Glomerular endothelial cell (primary cell): ENCODE data around the gene EML1. TPM values are rescaled to one million over a fixed set of nuclear protein-coding genes. Genes with fewer than 3 reads are reported as not detected.

ENCODE experiments used
- DNase-seq: peaks from one replicate; pipeline ENCODE4 v3.0.0-alpha.2; 2011; ENCODE audit warnings: low read depth, low spot score; ENCODE audit errors: extremely low read depth
- total RNA-seq: library from RNA; depleted of rRNA; stranded (reverse); fragments of >200 nt; gene quantifications from 2 replicates; pipeline ENCODE4 v1.2.3, GENCODE V29; 2015

The EML1 gene, protein sequence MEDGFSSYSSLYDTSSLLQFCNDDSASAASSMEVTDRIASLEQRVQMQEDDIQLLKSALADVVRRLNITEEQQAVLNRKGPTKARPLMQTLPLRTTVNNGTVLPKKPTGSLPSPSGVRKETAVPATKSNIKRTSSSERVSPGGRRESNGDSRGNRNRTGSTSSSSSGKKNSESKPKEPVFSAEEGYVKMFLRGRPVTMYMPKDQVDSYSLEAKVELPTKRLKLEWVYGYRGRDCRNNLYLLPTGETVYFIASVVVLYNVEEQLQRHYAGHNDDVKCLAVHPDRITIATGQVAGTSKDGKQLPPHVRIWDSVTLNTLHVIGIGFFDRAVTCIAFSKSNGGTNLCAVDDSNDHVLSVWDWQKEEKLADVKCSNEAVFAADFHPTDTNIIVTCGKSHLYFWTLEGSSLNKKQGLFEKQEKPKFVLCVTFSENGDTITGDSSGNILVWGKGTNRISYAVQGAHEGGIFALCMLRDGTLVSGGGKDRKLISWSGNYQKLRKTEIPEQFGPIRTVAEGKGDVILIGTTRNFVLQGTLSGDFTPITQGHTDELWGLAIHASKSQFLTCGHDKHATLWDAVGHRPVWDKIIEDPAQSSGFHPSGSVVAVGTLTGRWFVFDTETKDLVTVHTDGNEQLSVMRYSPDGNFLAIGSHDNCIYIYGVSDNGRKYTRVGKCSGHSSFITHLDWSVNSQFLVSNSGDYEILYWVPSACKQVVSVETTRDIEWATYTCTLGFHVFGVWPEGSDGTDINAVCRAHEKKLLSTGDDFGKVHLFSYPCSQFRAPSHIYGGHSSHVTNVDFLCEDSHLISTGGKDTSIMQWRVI
- 33.7 and 42.0 TPM in 2 replicates for total RNA-seq

DNA sequence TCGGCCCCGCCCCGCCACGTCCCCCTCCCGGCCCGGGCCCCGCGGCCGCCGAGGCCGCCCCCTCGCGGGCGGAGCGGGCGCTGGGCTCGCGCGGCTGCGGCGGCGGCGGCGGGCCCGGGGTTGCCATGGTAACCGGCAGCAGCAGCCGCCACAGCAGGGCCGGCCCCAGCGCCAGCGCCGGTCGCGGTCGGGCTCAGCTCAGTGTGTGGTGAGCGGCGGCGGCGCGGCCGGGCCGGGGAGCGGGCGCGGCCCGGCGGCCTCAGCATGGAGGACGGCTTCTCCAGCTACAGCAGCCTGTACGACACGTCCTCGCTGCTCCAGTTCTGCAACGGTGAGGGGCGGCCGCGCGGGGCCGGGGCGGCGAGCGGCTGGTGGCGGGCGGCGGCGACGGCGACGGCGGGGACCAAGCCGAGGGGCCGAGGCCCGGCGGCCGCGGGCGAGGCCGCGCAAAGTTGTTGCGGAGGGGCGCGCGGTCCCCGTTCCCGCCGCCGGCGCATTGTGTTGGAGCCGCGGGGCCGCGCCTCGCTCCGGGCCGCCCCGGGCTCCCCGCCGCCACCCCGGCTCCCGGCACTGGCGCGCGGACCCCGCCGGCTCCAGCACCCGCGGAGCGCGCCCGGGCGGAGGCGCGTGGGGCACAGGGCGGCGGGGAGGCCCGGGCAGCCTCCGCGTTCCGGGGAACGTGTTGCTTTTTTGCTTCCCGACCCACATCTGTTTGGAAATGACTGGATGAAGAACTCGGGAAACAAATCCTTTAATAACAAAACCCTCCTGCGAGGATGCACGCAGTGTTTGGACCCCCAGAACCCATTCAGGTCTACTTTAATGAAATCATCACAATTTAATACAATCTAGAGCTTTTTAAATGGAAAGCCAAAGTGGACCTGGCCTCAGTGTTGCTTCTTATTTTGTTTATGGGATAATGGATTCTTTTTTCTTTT, at the start of gene EML1:
EML1 (plus strand) TSS at position 201 of the 938 bp plus-strand sequence; CDS start at position 265, 64 bp downstream.
- no peak for DNase-seq

DNA sequence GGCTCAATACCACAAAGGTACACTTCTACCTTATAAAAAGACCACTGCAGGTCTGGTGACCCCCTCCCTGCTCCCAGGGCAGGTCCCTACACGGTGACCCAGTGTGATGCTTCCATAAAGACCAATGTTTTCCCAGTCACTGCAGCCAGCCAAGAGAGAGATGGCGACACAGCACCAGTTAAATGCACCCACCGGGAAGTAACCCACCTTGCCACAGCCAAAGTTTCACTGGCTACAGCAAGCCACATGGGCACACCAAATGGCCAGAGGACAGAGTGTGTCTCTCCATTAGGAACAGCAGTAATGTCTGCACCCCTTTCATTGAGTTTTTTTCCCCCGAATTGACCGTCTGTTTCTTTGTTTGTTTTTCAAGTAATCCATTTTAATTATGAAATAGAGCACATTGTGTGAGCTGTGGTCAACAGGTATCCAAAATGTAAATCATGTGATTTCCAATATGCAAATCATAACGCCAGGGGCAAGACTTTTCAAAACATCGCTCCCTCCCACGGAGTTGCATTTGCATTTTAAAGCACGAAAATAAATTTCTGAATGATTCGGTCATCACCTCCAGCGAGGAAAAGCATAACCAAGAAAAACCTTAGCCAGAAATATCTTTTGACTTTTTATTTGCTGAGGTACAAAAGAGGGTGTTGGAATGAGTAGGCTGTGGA, 48.9 kb upstream of the EML1 start:
- DNase-seq, result no peak

DNA sequence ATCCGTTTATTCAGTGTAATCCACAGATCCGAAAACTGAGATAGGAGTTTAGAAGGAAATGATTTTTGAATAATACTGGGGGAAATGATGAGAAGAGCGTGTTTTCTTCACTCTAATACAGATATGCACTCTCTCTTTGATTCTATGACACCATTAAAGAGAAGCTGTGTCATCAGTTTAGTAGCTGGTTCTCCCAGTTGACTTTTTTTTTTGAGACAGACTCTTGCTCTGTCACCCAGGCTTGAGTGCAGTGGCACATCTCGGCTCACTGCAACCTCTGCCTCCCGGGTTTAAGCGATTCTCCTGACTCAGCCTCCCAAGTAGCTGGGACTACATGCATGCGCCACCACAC, 48.4 kb upstream of the EML1 start:
- no peak for DNase-seq

DNA sequence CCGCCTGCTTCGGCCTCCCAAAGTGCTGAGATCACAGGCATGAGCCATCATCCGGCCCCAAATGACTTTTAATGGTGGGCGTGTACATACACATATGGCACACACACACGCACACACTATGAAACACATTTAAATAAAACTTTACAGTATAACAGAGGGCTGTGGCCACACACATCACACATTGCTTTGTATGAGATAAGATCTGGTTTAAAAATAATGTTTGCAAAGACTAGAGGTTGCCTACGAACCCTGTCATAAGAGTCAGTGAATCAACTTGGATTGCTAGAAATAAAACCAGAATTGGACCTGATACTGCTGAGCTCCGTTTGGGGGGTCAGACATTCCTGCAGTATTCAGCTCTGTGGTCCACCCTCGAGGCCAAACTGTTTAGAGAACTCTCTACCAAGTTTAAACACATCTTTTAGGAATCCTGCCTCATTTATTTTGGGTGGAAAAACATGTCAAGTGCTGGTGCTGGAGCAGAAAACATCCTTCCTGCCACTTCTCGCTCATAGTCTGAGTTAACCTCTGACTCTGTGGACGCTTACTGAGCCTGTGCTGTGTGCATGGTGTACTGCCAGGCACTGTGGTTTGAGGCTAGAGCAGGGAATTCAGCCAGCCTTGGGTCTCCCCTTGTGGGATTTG, 47.8 kb upstream of the EML1 start:
- DNase-seq, result no peak

DNA sequence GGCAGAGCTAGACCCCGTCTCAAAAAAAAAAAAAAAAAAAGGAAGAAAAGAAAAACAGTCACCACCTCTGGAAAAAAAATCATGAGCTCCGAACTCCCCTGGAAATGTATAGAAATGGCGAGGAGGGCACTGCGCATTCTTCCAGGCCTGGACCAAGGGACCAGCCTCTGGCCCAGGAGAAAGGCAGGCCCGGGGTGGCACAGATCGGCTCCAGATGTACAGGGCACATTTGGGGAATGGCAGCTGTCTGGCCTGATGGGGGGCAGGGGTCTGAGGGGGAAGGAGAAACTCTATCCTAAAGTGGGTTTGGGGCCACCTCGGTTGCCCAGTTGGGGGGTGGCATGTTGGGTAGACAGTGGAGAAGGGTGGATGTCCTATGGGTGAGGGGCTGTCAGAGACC, 46.0 kb upstream of the EML1 start:
- no peak for DNase-seq

DNA sequence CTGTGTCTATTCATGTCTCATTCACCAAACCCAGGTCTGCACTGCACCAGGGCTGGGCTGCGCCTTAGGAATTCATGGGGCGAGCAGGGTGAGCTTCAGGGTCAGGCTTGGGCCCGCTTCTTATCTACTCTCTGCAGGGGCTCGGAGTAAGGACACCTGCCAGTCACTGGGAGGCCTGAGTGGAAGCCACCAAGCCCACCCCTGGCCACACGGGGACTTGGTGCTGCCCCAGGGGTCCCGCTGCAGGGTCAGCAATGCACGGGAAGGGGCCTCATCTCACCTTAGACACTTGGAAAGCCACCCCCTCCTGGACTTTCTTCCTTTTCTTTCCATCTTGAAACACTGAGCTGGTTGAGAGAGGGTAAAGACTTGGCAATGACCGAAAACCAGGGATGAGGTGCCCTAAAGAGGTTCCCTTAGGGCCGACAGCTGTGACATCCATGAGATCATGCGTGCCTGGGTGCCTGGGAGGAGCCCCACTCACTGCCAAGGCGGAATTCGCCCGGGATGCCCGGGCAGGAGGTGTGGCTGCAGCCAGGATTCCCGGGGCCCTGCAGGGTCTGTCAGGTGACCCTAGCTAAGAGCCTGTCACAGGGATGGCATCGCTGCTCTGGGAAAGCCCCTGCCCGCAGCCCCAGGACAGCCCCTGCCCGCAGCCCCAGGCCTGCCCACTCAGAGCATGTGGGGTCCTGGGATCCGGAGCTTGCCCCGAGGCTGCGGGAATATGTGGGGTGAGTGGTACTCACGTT, 45.5 kb upstream of the EML1 start:
- DNase-seq, result no peak

DNA sequence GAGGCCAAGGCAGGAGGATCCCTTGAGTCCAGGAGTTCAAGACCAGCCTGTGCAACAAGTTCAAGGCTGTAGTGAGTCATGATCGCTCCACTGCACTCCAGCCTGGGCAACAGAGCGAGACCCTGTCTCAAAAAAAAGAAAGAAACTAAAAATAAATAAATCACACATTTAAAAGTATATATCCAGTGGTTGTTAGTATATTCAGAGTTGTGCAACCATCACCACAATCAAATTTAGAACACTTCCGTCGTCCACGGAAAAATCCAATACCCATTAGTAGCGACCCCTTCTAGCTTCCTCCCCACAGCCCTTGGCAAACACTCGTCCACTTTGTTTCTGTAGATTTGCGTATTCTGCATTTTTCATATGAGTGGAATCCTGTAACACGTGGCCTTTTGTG, 44.7 kb upstream of the EML1 start:
- DNase-seq, result no peak

DNA sequence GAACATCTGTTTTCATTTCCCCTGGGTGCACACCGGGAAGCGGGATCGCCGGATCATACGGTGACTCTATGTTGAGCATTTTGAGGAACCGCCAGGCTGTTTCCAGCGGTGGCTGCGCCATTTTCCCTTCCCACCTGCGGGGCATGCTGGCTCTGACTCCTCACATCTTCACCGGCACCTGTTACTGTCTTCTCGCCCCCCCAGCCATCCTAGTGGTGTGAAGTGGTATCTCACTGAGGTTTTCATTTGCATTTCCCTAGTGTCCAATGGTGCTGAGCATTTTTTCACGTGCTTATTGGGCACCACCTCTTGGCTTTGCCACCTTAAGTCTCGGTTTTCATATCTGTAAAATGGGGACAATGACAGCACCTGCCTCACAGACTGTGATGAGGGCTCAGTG, 44.1 kb upstream of the EML1 start:
- no peak for DNase-seq

DNA sequence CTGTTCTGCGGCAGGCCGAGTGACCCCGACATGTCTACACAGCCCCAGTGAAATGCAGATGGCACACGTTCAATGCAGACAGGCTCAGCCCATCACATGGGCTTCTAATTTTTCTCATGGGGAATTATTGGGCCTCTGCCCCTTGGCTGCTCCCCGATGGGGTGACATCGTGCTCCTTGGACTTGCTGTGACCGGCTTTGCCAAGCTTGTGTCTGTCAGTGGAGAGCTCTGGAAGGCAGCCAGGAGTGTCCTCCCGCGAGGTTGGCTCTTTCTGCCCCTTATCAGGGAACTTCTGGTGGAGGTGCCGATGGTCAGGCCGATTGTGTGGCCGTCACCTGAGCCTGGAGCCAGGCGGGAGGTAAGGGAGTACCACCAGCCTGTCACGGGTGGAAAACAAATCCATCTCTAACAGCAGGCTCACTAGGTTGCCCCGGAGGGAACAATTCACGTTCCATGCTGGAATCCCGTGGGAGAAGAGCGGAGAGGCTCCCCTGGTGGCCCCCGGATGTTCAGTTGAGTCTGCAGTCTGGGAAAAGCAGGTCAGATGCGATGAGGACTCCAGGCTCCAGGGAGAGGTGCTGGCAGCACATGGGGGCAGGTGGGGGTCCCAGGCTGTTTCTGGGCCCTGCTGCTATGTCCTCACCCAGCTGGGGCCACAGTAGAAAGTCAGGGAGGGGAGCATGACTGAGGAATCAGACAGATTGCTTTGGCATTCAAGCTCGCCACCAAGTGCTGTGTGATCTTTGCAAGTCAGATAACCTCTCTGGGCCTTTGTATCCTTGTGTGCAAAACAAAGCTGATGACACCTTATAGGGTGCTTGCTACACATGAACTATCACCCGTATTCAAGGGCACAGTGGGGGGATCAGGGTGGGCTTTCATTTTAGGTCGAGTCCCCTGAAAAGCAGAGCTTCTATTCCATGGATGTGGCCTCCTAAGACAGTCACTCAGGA, 43.2 kb upstream of the EML1 start:
- no peak for DNase-seq

DNA sequence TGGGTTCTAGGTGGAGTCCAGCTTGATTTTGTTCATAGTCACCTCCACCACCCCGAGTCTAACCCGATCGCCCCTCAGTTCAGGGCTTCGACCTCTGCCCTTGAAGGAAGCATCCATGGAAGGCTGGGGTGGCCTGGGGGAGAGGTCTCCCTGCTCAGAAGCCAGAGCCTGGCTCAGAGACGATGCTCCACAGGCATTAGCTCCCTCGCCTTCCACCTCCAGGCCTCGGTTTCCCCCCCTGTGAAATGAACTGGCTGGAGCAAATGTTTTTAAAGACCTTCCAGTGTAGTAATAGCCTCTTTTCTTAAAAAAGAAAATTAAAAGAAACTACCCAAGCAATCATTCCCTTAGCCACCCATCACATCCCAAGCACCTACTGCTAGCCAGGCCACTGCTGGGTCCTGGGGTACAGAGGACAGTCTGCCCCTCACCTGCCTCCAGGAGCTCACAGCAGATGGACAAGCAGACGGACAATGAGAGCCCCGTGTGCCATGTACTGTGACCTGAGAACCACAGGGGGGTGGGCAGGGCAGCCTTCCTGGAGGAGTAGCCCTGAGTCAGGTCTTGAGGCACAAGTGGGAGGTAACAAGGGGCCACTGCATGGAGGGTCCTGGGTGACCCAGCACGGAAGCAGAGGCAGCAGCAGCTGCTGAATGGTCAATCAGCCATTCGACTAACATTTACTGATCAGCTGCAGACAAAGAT, 42.3 kb upstream of the EML1 start:
- no peak for DNase-seq

DNA sequence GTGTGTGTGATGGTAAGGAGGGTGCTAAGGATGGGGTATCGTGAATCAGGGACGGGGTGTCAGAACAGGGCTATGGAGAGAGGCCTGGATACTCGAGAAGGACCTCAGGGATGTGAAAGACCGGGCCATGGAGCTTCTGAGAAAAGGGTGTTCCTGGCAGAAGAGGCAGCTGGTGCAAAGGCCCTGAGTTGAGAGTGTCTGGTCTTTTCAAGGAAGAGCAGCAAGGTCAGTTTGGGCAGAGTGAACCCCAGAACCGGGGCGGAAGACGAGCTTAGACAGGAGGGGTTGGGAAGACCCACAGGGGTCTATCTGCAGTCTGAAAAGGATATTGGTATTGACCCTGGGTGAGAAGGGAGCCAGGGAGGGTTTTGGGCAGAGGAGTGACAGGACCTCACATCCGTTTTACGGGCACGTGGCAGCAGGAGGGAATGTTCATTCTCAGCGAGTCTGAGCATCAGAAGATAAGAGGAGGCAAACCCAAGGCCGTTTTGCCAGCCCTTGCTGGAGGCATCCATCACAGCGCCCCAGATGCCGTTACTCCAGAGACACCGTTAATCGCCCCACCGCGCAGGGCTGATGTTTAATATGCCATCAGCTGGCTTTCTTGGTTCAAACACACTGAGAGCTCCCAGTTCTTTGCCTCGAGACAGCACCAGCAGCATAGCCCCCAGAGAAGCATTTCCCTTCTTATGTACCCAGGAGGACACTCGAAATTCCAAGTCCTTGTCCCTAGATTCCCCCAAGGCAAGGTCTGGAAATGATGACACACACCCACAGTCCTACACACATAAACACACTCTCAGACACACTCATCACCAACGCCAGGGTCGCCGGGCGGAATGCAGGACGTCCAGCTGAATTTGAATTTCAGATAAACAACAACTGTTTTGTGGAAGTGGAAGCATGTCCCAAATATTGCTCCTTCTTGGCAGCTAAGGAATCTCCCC, 41.4 kb upstream of the EML1 start:
- DNase-seq, result no peak

DNA sequence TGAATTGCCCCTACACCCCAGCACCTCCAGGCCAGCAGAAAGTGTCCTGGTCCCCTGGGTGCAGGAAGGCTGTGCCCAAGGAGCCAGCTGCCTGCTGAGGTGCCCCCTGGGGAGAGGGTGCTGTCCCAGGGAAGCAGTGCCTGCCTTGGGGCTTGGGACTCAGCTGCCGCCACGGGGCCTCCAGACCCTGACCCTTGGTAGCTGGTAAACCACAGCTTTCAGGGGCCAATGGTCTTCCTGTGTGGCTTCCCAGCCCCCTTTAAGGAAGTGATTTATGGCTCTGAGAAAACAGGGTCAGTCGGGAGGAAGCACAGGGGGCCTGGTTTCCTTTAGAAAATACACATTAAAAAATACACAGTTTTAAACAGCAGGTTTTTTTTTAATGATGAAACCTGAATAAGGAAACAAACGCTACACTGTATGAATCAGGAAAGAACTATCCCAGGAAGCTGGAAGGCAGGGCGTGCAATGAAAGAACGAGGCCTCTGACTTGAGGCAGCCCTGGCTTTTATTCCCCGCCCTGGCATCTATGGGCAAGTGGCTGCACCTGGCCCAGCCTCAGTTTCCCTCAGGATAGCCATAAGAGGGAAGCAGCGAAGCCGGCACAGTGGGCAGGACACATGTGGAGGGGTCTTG, 40.6 kb upstream of the EML1 start:
- DNase-seq, result no peak

DNA sequence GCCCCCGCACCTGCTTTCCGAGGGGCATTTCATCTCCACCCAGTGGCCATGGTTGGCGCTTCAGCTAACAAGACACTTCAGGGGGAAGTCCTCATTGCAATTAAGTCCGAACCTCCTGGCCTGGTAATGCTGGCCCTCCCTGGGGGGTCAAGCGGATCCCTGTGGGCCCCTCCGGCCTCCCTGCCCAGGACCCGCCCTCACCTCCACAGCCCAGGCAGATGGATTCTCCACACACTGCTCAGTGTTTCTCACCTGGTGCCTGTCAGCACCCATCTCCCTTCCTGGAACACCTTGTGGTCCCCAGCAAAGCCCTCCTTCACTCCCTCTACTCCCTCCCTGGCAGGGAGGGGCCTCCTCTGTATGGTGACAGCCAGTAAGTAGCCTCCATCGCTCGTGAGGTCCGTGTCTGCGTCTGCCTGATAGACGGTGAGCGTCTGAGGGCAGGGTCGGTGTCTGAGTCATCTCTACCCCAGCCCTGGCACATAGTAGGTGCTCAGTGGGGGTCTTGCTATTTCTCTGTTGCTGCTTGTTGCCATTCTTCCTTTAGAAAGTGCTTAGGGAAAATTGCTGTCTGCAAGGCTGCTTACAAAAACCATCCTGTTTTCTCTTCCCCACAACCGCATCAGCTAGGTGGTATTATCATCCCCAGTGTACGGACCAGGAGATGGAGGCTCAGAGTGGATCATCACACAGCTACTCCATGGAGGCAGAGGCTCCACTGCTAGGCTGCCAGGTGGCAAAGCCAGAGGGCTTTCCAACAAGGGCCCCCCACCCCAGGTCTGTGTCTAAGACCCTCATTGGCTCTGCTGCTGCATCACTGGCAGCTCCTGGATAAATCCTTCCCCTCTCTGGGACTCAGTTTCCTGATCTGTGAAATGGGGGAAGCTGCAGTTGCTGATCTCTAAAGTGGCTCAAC, 39.7 kb upstream of the EML1 start:
- DNase-seq, result no peak

DNA sequence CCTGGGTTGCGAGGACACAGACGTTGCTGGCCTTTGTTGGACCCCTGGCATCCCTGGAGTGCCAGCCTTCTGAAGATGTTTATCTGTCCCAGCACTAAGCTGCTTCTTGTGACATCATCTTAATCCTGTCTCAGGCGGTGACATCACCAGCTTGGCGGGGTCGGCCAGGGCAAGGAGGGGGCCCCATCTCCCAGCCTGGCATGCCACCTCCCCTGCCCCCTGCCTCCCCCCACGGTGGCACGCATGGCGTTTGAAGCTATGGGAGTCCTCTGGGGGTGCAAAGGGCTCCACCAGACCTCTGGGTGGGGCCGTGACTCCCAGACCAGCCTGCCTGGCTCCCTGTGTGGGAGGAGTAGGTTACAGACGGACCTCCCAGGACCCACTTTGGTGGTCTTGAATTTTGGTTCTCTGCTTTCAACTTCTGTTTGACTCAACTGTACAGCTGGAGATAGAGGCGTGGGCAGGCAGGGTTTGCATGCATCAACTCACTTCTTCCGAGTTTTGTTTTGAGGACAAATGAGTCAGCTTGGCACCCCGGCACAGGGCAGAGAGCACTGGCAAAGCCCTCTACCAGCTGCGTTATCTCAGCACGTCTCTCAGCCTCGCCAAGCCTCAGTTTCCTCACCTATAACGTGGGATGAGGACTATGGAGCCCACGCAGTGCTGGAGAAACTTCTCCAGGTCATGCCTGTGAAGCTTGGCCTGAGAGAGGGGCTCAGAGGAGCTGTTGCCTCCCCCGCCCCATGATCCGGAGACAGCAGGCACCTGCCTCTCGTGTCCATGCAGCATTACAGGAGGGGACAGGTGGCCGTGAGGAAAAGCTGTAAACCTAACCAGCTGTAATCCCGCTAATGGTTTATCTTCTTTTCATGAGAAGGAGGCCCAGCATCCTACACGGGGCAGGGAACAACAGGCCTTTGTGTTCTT, 38.8 kb upstream of the EML1 start:
- DNase-seq, result no peak
